Neutrophil (primary cell): ENCODE data around the gene CERS1.

Experiments used
- H3K27ac ChIP-seq: fragments of 200-600 bp; sonication (generic); 2 replicates; pipeline ENCODE4 v1.5.1; 2016; ENCODE audit warnings: mild to moderate bottlenecking, moderate library complexity
- H3K27me3 ChIP-seq: fragments of 200-600 bp; sonication (generic); 2 replicates; pipeline ENCODE4 v1.6.0; 2016; ENCODE audit warnings: mild to moderate bottlenecking
- H3K36me3 ChIP-seq: fragments of 200-600 bp; sonication (generic); 2 replicates; pipeline ENCODE4 v1.5.1; 2017
- H3K4me1 ChIP-seq, 2 experiments: fragments of 200-600 bp in 1 of 2; sonication (generic) in 1 of 2; 1 replicate in 1 of 2; 2 replicates in 1 of 2; pipeline versions ENCODE4 v1.5.1 to v1.6.1; 2013 to 2016; ENCODE audit warnings: low read depth in 1 of 2, low read length in 1 of 2, mild to moderate bottlenecking in 1 of 2, moderate library complexity in 1 of 2; ENCODE audit not compliant: control insufficient read depth in 1 of 2, insufficient read depth in 1 of 2
- H3K4me3 ChIP-seq, 2 experiments: fragments of 200-600 bp in 1 of 2; sonication (generic) in 1 of 2; 1 replicate in 1 of 2; 2 replicates in 1 of 2; pipeline ENCODE4 v1.5.1; 2013 to 2016; ENCODE audit warnings: low read depth in 1 of 2, low read length in 1 of 2, mild to moderate bottlenecking in 1 of 2, moderate library complexity in 1 of 2
- H3K9me3 ChIP-seq: fragments of 200-600 bp; sonication (generic); 2 replicates; pipeline ENCODE4 v1.5.1; 2016
- TF ChIP-seq, protein P1 (sequence below): fragments of 200-600 bp; sonication (generic); IDR thresholded peaks from 2 replicates; pipeline ENCODE4 v1.5.1; 2016; ENCODE audit warnings: antibody characterized with exemption

The CERS1 gene

DNA sequence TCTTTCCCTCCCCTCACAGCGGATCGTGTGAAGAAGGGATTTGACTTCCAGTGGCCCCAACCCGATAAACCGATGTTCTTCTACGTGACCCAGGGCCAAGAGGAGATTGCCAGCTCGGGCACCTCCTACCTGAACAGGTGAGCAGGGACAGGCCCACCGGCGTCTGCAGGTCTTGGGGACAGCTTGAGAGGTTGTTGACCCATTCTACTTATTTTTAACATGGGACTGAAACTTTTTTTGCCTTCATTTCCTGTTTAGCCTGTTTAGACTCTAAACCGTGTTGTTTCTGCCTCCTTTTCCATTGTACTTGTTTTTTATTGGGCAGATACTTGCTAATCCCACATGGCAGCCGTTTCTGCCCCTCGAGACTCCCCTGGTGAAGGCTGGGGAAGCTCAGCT lies 35.7 kb downstream of the CERS1 start:
- Histone ChIP-seq H3K9me3 (no peaks in the 10 kb centered on the region), H3K36me3 (peaks cover 100% of the 10 kb centered on the region), H3K4me1 (no peaks in the 10 kb centered on the region), H3K27ac (no peak overlapping the region), H3K27me3 (no peaks in the 10 kb centered on the region), H3K4me3 (no peak overlapping the region)
- TF ChIP-seq, protein P1, sequence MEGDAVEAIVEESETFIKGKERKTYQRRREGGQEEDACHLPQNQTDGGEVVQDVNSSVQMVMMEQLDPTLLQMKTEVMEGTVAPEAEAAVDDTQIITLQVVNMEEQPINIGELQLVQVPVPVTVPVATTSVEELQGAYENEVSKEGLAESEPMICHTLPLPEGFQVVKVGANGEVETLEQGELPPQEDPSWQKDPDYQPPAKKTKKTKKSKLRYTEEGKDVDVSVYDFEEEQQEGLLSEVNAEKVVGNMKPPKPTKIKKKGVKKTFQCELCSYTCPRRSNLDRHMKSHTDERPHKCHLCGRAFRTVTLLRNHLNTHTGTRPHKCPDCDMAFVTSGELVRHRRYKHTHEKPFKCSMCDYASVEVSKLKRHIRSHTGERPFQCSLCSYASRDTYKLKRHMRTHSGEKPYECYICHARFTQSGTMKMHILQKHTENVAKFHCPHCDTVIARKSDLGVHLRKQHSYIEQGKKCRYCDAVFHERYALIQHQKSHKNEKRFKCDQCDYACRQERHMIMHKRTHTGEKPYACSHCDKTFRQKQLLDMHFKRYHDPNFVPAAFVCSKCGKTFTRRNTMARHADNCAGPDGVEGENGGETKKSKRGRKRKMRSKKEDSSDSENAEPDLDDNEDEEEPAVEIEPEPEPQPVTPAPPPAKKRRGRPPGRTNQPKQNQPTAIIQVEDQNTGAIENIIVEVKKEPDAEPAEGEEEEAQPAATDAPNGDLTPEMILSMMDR: no peak

DNA sequence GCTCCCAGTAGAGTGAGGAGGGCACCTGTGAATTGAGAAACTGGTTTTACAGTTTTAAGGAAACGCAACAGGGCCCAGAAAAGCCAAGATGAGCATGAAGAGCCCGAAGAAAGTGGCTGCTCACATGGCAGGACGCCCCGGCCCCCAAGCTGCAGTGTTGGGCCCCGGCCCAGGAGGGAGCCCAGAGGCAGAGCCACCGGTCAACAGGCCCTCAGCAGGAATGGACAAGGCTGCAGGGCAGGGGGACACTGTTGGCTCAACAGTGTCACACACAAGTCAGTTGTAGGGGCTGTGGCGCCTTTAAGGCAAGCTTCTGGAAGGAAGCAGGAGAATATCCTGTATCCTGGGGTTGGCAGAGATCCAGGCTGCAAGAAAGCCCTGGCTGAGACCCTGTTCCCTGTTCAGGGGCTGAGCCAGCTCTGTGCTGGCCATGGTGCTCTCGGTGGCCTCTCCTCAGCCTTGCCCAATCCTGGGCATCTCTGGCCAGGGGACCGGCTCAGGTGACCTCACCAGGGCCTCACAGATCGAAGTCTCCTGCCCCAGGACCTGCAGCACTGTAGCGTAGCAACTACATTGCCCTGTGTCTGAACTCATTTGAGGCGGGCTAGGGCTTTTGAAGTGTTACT lies 36.2 kb downstream of the CERS1 start:
- H3K4me3 ChIP-seq: no peak overlapping the region
- no peak overlapping the region for H3K27ac ChIP-seq
- H3K4me1 ChIP-seq: no peaks in the 10 kb centered on the region
- peaks cover 100% of the 10 kb centered on the region for H3K36me3 ChIP-seq
- no peaks in the 10 kb centered on the region for H3K9me3 ChIP-seq
- H3K27me3 ChIP-seq: no peaks in the 10 kb centered on the region
- TF ChIP-seq, protein P1: no peak

DNA sequence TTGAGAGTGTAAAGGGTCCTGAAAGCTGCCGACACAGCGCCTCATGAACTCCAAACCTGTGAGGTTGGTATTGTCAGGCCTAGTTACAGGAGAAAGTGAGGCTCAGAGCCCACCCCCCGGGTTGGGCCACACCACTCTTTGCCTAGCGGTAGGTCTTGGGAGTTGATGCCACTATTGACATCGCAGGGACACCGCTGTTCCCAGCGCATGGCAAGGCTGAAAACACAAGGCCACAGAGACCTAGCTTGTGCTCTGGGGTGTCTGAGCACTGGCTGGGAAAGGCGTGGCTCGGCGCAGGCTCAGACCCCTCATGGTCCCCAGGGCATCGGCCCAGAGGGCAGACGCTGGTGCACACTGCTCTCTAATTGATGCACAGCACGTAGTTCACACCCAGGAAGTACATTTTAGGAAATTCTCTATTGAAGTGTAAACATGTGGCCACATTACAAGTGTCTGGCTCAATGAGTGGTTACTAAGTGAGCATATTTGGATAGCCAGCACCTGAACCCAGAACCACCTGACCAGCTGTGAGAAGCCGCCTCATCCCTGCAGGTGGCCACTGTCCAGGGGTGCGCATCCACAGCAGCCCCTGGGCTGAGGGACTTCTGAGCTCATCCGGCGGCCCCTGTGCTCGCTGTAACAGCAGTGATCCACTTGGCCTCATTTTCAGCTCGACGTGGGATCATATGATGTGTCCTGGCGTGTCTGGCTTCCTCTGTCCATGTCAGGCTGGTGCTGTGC lies 36.9 kb downstream of the CERS1 start:
- no peak overlapping the region for H3K4me3 ChIP-seq
- no peaks in the 10 kb centered on the region for H3K9me3 ChIP-seq
- H3K27me3 ChIP-seq: no peaks in the 10 kb centered on the region
- no peak overlapping the region for H3K27ac ChIP-seq
- H3K4me1 ChIP-seq: no peaks in the 10 kb centered on the region
- TF ChIP-seq, protein P1: no peak
- H3K36me3 ChIP-seq: peaks cover 100% of the 10 kb centered on the region

DNA sequence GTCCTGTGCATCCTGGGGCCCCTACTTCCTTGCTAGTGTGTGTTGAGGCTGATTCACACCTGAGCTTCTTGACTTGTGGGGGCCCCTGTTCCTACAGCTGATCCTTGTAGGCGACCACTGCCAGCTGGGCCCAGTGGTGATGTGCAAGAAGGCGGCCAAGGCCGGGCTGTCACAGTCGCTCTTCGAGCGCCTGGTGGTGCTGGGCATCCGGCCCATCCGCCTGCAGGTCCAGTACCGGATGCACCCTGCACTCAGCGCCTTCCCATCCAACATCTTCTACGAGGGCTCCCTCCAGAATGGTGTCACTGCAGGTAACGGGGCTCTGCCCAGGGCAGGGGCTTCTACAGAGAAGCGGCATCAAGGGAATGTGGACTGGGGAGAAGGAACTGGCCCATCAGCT lies 38.7 kb downstream of the CERS1 start:
- TF ChIP-seq, protein P1: no peak
- Histone ChIP-seq H3K4me3 (no peak overlapping the region), H3K27ac (no peak overlapping the region), H3K9me3 (no peaks in the 10 kb centered on the region), H3K4me1 (no peaks in the 10 kb centered on the region), H3K27me3 (no peaks in the 10 kb centered on the region), H3K36me3 (peaks cover 100% of the 10 kb centered on the region)

DNA sequence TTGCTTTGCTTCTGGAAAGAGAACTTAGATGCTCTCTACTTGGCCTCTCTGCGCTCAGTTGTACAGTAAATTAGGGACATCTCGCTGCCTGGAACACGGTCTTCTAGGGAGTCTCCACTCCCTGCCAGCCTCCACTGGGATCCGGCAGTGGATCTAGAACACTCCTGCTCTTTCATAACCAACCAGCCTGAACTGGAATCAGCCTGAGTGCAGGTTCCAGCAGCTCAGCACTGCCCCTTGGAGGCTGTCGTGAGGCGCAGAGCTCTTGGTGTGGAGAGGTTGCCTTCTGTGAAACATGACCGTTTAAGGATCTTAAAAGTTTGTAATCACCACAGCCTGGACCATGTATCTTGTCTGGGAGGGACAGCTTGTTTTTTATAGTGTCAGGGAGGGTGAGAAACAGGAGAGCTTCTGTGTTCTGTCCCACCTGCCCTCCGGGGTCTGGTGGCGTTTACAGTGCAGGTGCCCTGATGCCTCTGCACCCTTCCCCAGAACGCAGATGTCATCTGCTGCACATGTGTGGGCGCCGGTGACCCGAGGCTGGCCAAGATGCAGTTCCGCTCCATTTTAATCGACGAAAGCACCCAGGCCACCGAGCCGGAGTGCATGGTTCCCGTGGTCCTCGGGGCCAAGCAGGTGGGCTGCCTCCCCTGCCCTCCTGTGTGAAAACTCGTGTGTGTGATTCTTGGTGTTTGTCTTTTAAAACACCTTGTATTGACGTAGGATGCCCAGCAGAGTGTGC lies 39.4 kb downstream of the CERS1 start:
- peaks cover 100% of the 10 kb centered on the region for H3K36me3 ChIP-seq
- H3K27ac ChIP-seq: no peak overlapping the region
- no peaks in the 10 kb centered on the region for H3K9me3 ChIP-seq
- no peaks in the 10 kb centered on the region for H3K4me1 ChIP-seq
- H3K27me3 ChIP-seq: no peaks in the 10 kb centered on the region
- H3K4me3 ChIP-seq: no peak overlapping the region
- TF ChIP-seq, protein P1: no peak
